ENCODE measurements around the gene DYNLL2.

DYNLL2 gene

DNA sequence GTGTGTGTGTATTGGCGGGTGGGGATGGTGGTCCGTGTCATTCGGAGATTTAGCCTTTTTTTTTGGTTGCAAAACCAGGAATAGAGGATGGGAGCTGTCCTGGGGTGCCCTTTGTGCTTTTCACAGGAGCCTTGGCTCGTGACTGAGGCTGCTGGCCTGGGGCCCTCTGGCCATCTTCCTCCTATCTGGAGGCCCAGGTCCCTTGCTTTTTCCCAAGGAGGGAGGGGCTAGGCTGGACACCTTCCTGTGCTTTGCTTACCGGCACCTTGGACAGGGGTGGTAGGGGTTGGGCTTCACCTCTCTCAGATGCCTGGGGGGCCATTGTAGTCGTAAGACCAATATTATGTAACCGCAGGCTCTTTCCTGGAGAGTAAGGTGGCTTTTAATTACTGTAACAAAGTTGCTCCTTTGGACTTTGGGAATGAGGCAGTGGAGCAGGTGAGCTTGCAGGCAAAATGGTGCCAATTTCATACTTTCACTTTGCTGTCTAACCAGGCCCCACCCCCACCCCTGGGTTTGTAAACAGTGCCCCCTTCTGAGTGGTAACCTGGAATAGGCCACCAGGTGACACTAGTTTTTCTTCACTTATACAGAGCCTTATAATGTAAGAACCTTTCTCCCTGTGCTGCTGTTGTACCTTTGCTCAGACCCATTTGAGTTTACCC, 1.2 kb downstream of the DYNLL2 start:
- H3K4me3 ChIP-seq (ENCODE audit: low read depth, low read length), result peak overlapping the region; percentile 87
- DNase-seq (ENCODE audit: low read depth), result peak; percentile 23
- TF ChIP-seq, protein P1, sequence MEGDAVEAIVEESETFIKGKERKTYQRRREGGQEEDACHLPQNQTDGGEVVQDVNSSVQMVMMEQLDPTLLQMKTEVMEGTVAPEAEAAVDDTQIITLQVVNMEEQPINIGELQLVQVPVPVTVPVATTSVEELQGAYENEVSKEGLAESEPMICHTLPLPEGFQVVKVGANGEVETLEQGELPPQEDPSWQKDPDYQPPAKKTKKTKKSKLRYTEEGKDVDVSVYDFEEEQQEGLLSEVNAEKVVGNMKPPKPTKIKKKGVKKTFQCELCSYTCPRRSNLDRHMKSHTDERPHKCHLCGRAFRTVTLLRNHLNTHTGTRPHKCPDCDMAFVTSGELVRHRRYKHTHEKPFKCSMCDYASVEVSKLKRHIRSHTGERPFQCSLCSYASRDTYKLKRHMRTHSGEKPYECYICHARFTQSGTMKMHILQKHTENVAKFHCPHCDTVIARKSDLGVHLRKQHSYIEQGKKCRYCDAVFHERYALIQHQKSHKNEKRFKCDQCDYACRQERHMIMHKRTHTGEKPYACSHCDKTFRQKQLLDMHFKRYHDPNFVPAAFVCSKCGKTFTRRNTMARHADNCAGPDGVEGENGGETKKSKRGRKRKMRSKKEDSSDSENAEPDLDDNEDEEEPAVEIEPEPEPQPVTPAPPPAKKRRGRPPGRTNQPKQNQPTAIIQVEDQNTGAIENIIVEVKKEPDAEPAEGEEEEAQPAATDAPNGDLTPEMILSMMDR (conservative IDR thresholded peaks at IDR 0.05; ENCODE audit: low read depth, low read length), result peak; percentile 31

DNA sequence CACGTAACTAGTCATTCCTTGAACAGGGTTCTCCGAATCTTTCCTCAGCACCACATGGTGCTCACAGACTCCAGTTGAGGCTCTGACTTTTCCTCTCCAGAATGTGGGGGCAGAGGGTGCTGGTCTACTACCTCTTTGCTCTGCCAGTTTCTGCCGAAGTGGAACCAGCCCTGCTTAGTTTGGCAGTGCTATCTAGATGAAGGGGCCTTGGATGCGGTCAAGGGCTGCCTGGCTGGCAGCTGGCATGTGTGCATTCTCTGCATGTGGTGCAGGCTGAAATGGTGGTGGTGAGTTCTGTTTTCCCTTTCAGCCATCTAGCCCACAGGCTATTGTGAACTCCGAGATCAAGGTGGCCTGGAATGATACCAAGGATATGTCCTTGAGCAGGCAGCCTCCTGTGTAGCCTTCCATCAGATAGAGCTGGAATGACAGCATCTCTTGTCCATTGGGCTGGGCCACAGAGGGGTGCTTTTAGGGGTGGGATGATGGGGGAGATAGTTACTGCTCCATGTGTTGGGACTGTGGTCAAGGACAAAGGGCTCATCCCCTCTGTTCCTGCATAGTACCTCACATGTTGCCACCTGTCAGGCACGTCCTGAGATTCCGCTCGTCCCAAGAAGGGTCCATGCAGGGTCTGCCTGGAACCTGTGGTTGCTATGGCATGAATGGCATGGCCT, 2.0 kb downstream of the DYNLL2 start:
- peak overlapping the region; percentile 87 for H3K4me3 ChIP-seq (ENCODE audit: low read depth, low read length)
- DNase-seq (ENCODE audit: low read depth), result no peak
- TF ChIP-seq, protein P1 (conservative IDR thresholded peaks at IDR 0.05; ENCODE audit: low read depth, low read length), result no peak

DNA sequence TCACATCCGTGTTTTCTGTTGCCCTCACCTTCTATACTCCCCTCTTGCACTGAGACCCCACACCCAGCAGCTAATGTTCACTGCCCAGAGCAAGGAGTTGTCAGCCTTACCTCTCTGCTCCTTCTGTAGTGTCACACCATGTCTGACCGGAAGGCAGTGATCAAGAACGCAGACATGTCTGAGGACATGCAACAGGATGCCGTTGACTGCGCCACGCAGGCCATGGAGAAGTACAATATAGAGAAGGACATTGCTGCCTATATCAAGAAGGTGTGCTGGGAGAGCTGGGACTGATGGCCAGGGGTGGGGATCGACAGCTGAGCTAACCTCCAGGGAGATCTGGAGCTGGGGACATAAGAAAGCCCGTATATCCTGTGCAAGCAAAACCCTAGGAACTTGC, 3.7 kb downstream of the DYNLL2 start:
- no peak overlapping the region for H3K4me3 ChIP-seq (ENCODE audit: low read depth, low read length)
- no peak for DNase-seq (ENCODE audit: low read depth)
- TF ChIP-seq, protein P1 (conservative IDR thresholded peaks at IDR 0.05; ENCODE audit: low read depth, low read length), result no peak

DNA sequence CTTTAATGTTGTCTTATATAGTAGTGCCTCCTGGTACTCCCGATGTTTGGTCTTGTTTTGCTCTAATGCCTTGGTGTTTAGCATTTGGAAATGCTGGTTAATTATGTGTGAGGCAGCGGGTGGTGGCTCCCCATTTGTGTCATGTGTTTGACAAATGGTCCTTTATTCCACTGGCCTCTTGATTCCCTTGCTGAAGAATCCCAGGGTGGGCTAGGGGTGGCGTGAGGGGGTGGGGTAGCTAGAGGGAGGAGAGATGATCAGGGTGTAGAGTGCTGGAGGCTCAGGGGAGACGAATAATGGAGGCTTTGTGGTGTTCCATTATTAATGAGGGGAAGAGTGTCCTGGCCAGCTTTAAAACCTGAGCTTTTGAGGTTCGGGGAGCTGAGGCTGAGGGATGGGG, 5.4 kb downstream of the DYNLL2 start:
- no peak for DNase-seq (ENCODE audit: low read depth)
- no peak overlapping the region for H3K4me3 ChIP-seq (ENCODE audit: low read depth, low read length)
- TF ChIP-seq, protein P1 (conservative IDR thresholded peaks at IDR 0.05; ENCODE audit: low read depth, low read length), result no peak

DNA sequence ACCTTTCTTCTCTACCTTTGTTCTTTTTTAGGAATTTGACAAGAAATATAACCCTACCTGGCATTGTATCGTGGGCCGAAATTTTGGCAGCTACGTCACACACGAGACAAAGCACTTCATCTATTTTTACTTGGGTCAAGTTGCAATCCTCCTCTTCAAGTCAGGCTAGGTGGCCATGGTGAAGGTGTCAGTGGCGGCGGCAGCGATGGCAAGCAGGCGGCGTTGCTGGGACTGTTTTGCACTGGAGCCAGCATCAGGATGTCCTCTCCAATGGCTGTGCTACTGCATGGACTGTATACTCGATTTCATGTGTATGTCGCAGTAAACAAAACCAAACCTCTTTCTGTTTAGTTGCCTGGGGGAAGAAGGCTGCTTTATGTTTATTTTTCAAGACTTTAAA, 5.9 kb downstream of the DYNLL2 start:
- H3K4me3 ChIP-seq (ENCODE audit: low read depth, low read length), result no peak overlapping the region
- TF ChIP-seq, protein P1 (conservative IDR thresholded peaks at IDR 0.05; ENCODE audit: low read depth, low read length), result no peak
- no peak for DNase-seq (ENCODE audit: low read depth)

DNA sequence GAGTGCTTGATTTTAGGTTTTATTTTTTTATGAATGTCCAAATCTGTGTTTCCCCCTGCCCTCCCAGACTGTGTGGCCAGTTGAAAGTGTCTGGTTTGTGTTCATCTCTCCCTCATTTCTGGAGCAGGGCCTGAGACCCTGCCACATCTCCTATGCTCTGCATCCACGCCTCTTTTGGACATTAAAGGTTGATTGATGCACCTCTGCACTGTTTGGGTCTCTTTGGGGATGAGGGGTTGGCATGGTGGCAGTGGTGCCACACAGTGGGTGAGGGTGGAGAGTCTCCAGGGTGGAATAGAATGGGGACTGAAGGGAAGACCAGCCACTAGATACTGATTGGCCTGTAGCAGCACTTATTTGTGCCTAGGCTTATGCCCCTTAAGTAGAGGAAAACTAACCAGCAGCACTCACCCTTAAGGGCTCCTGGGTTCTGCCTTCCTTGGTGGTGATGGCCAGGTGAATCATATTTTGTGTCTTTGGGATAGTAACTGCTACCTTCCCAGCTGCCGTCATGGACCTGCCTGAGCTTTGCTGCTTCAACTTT, 7.9 kb downstream of the DYNLL2 start:
- TF ChIP-seq, protein P1 (conservative IDR thresholded peaks at IDR 0.05; ENCODE audit: low read depth, low read length), result no peak
- DNase-seq (ENCODE audit: low read depth), result no peak
- H3K4me3 ChIP-seq (ENCODE audit: low read depth, low read length), result no peak overlapping the region
